Measurements from ENCODE around the gene ZNF586. TPM values are rescaled to one million over a fixed set of nuclear protein-coding genes. Genes with fewer than 3 reads are reported as not detected.

ZNF586 gene
- total RNA-seq (2022; extraction: Qiagen RNA extraction), result 5.6 to 7.2 TPM (median 6.4 TPM) in 5 replicates

DNA sequence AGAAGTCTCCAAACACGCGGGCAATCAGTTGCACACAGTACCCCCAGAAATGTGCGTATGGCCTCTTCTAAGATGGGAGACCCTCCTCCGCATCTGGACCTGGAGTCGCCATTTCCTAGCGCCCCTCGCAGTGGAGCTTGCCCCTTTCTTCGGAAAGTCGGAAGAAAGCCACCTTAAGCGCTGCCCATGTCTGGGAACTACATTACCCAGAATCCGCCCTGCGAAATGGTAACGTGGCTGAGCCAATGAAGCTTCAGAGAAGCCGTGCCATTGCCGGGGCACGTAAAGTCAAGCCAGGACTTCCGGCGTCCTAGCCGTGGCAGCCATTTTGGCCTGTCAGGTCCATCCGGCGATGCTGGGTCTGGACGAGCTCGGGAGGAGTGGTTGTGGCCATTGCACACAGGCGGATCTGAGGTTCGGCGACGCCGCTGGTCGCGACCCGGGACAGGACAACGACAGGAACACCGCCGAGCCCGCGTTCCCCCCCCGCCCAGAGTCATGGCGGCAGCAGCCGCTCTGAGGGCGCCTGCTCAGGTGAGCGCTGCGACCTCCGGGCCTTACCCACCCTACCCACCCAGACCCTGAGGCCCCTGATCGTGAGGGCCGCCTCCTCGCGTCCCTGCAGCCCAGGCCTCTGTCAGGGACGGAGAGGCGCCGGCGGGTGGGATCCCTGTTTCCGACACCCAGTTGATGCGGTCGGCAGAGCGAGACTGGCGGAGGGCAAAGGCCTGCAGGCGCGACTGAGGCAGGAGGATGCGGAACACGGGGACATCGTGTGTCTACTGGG is at the start of gene ZNF586:
Gene ZNF586 (plus strand): TSS at position 332 of the 787 bp plus-strand sequence. CDS start 167 bp downstream, at position 499.

DNA sequence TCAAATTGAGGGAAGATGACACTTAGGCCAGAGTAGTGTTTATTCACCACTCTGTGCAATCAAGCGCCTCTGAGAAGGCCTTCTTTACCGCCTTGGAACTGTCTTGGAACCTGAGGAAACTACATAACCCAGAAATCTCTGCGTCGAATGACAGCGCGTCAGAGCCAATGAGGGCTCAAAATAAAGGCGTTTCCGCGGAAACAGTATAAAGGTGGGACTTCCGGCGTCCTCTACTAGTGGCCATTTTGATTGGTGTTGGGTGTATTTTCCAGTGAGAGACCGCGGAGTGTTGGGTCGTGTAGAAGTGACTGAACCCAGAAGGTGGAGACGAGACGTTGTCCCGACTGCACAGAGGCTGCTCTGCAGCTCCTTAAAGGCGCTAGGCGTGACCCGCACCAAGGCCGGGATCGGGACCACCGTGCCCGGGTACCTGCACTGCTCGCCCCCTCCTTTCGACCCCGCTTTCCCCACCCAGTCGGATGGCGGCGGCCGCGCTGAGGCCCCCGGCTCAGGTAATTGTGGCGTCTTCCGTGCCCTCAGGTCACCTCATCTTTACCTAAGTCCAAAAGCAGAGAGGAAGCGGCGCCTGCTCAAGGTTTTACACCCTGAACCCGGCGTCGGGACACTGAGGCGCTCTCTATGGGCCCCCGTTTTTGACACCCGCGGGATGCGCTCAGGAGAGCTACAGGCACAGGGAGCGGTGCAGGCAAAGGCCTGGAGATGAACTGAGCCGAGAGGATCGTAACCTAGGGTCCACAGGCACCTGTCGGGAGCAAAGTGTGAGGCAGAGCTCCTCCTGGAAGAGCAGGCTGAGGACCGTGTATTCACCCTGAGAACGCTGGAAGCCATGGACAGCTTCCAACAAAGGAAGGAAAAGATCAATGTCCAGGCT is 22.6 kb upstream of the ZNF586 start, which contains the start of gene ZNF776:
Gene ZNF776 (plus strand): TSS at position 236 of the 892 bp plus-strand sequence. CDS start 244 bp downstream, at position 480.

DNA sequence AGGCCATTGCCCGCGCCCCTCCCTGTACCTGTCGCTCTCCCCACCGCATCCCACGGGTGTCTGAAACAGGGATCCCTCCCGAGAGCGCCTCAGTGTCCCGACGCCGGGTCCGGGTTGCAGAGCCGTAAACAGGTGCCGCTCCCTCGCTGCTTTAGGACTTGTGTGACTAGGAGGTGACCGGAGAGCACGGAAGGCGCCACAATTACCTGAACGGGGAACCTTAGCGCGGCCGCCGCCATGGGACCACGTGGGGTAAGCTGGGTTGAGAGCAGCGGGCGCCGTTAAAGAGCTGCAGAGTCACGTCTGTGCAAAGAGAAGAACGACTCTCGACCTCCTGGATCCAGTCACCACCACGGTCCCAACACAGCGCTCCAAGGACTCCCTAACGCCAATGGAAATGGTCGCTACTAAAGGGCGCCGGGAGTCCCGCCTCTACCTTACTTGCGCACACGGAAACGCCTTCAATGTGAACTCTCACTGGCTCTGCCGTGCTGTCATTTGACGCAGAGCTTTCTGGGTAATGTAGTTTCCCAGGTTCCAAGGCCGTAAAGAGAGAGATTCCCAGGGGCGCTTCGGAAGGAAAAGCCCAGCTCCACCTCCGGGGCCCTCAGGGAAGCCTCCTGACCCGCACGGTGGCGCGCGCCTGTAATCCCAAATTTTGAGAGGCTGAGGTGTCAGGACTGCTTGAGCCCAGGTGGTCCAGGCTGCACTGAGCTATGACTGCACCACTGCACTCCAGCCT is 45.2 kb downstream of the ZNF586 start, which contains the start of gene ZNF552:
Gene ZNF552 (minus strand): TSS at position 409 of the 742 bp plus-strand sequence. CDS start 170 bp downstream, at position 239.

DNA sequence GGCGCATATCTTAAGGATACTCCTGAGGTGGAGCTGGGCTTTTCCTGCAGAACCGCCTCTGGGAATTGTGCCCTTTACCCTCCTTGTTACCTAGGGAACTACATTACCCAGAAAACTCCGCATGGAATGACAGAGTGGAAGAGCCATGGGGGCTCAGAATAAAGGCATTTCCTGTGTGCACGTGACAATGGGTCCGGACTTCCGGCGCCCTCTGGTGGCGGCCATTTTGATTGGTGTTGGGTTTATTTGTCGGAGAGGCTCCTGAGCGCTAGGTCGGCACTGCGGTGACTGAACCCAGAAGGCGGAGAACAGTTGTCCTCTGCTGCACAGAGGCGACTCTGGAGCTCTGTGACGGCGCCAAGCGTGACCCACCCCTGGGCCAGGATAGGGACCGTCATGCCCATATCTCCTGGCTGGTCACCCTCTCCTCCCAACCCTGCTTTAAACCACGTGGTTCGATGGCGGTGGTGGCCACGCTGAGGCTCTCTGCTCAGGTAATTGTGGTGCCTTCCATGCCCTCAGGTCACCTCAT is 60.7 kb downstream of the ZNF586 start, which contains the start of gene ZNF587B:
Gene ZNF587B (plus strand): TSS at position 229 of the 532 bp plus-strand sequence. CDS start 230 bp downstream, at position 459.

Other genes starting within 250 kb of the ZNF586 start
- 1.7 to 2.0 TPM (median 1.8 TPM) in 5 replicates for gene ZNF549, start 242.3 kb upstream of the ZNF586 start, total RNA-seq (2022; extraction: Qiagen RNA extraction)
- 2.6 to 4.2 TPM (median 3.9 TPM) in 5 replicates for gene ZNF550, start 209.8 kb upstream of the ZNF586 start, total RNA-seq (2022; extraction: Qiagen RNA extraction)
- 3.8 to 5.0 TPM (median 4.4 TPM) in 5 replicates for gene ZNF416, start 190.8 kb upstream of the ZNF586 start, total RNA-seq (2022; extraction: Qiagen RNA extraction)
- 0.03 to 0.08 TPM in 2 of 5 replicates, not detected in the others for gene ZIK1, start 185.5 kb upstream of the ZNF586 start, total RNA-seq (2022; extraction: Qiagen RNA extraction)
- gene ZNF530, start 169.8 kb upstream of the ZNF586 start, total RNA-seq (2022; extraction: Qiagen RNA extraction), result 4.3 to 5.1 TPM (median 4.6 TPM) in 5 replicates
- gene ZNF134, start 155.4 kb upstream of the ZNF586 start, total RNA-seq (2022; extraction: Qiagen RNA extraction), result 7.3 to 9.0 TPM (median 8.1 TPM) in 5 replicates
- gene ZNF211, start 136.5 kb upstream of the ZNF586 start, total RNA-seq (2022; extraction: Qiagen RNA extraction), result 6.3 to 6.9 TPM (median 6.8 TPM) in 5 replicates
- not detected in 5 replicates for gene ZSCAN4, start 100.7 kb upstream of the ZNF586 start, total RNA-seq (2022; extraction: Qiagen RNA extraction)
- 4.4 to 6.4 TPM (median 5.4 TPM) in 5 replicates for gene ZNF551, start 87.7 kb upstream of the ZNF586 start, total RNA-seq (2022; extraction: Qiagen RNA extraction)
- not detected in 5 replicates for gene ZNF154, start 60.5 kb upstream of the ZNF586 start, total RNA-seq (2022; extraction: Qiagen RNA extraction)
- 0.88 to 1.1 TPM (median 1.1 TPM) in 5 replicates for gene ZNF671, start 42.1 kb upstream of the ZNF586 start, total RNA-seq (2022; extraction: Qiagen RNA extraction)
- gene ZNF776, start 22.9 kb upstream of the ZNF586 start, total RNA-seq (2022; extraction: Qiagen RNA extraction), result 5.5 to 6.9 TPM (median 5.6 TPM) in 5 replicates
- 4.9 to 6.3 TPM (median 5.2 TPM) in 5 replicates for gene ZNF552, start 45.2 kb downstream of the ZNF586 start, total RNA-seq (2022; extraction: Qiagen RNA extraction)
- gene ZNF587B, start 60.6 kb downstream of the ZNF586 start, total RNA-seq (2022; extraction: Qiagen RNA extraction), result 7.1 to 11.0 TPM (median 9.1 TPM) in 5 replicates
- 4.2 to 8.9 TPM (median 7.5 TPM) in 5 replicates for gene ZNF587, start 80.2 kb downstream of the ZNF586 start, total RNA-seq (2022; extraction: Qiagen RNA extraction)
- gene ZNF814, start 119.4 kb downstream of the ZNF586 start, total RNA-seq (2022; extraction: Qiagen RNA extraction), result 1.3 to 2.5 TPM (median 1.9 TPM) in 5 replicates
- 3.1 to 6.2 TPM (median 4.6 TPM) in 5 replicates for gene ZNF417, start 146.9 kb downstream of the ZNF586 start, total RNA-seq (2022; extraction: Qiagen RNA extraction)
- 1.1 to 1.6 TPM (median 1.2 TPM) in 5 replicates for gene ZNF418, start 165.7 kb downstream of the ZNF586 start, total RNA-seq (2022; extraction: Qiagen RNA extraction)
- 0.99 to 1.4 TPM (median 1.3 TPM) in 5 replicates for gene ZNF256, start 178.0 kb downstream of the ZNF586 start, total RNA-seq (2022; extraction: Qiagen RNA extraction)
- not detected in 5 replicates for gene C19orf18, start 204.9 kb downstream of the ZNF586 start, total RNA-seq (2022; extraction: Qiagen RNA extraction)
- gene ZNF606, start 233.1 kb downstream of the ZNF586 start, total RNA-seq (2022; extraction: Qiagen RNA extraction), result 1.3 to 3.8 TPM (median 2.3 TPM) in 5 replicates